Brain microvascular endothelial cell (primary cell): ENCODE measurements around the gene BOLA1.
"Not testable (repeated sequence)": the region's sequence is repeated elsewhere in the genome, so short reads cannot be mapped to it uniquely, and the experiment has no call there.

ENCODE experiments used
- DNase-seq: peaks from one replicate; pipeline ENCODE4 v3.0.0-alpha.2; 2020
- H3K27ac ChIP-seq: fragments of 250-450 bp; sonication (Bioruptor Pico); 2 replicates; pipeline ENCODE4 v1.5.1; 2020; ENCODE audit warnings: mild to moderate bottlenecking, moderate library complexity
- H3K27me3 ChIP-seq: fragments of 250-450 bp; sonication (Bioruptor Pico); replicated peaks from 2 replicates; pipeline ENCODE4 v1.5.1; 2020; ENCODE audit warnings: mild to moderate bottlenecking
- H3K36me3 ChIP-seq: fragments of 250-450 bp; sonication (Bioruptor Pico); replicated peaks from 2 replicates; pipeline ENCODE4 v1.5.1; 2020; ENCODE audit warnings: mild to moderate bottlenecking
- H3K4me3 ChIP-seq: 2 replicates; pipeline ENCODE4 v1.5.1; 2011; ENCODE audit warnings: low read depth, mild to moderate bottlenecking, control low read depth, low read length, moderate library complexity
- in situ Hi-C: cut with HindIII; loops from 2 replicates; pipeline ENCODE4 v1.10.0; 2017; ENCODE audit warnings: low sequenced_read_pairs, low pct_ligation_motif_present
- TF ChIP-seq, protein P1 (sequence below): IDR thresholded peaks from 2 replicates; pipeline ENCODE4 v1.5.1; 2011; ENCODE audit warnings: low read depth, mild to moderate bottlenecking, moderate library complexity, low read length, control low read depth, inconsistent platforms; ENCODE audit errors: missing control alignments

The BOLA1 gene

DNA sequence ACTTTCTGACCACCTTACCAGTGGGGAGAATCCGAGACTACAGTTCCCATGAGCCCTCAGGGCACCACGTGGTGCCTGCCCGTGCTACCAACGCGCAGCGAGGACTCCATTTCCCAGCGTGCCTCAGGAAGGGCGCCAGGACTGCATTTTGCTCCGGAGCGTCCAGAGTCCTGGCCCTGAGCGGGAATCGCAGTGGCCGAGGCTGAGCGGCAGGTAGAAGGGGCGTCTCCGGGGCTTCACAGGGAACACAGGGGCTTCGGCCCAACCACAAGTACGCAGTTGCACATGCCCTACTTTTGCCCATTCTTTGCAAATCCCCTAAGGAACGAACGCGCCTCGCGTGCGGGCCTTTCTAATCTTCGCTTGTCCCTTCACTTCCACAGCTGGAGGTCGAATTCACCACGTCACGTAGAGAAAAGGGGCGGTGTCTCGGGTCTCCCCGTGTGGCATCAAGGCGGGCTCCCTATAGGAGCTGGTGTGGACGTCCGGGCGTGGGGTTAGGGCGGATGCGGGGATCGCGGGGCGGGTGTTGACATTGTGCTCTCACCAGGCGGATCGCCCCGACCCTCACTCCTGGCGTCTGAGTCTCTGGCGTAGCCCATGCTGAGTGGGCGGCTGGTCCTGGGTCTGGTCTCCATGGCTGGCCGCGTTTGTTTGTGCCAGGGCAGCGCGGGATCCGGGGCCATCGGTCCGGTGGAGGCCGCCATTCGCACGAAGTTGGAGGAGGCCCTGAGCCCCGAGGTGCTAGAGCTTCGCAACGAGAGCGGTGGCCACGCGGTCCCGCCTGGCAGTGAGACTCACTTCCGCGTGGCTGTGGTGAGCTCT lies at the start of gene BOLA1:
Gene BOLA1 (plus strand): TSS at position 109 of the 825 bp plus-strand sequence. CDS start 492 bp downstream, at position 601.
- peak within 1 kb of the TSS; percentile 56 for H3K27ac ChIP-seq
- in situ Hi-C loops, result no loop called here
- peaks cover 3% of the 10 kb centered on the region for H3K36me3 ChIP-seq
- H3K4me3 ChIP-seq, result peak within 1 kb of the TSS; percentile 58
- no peaks in the 10 kb centered on the region for H3K27me3 ChIP-seq
- TF ChIP-seq, protein P1, sequence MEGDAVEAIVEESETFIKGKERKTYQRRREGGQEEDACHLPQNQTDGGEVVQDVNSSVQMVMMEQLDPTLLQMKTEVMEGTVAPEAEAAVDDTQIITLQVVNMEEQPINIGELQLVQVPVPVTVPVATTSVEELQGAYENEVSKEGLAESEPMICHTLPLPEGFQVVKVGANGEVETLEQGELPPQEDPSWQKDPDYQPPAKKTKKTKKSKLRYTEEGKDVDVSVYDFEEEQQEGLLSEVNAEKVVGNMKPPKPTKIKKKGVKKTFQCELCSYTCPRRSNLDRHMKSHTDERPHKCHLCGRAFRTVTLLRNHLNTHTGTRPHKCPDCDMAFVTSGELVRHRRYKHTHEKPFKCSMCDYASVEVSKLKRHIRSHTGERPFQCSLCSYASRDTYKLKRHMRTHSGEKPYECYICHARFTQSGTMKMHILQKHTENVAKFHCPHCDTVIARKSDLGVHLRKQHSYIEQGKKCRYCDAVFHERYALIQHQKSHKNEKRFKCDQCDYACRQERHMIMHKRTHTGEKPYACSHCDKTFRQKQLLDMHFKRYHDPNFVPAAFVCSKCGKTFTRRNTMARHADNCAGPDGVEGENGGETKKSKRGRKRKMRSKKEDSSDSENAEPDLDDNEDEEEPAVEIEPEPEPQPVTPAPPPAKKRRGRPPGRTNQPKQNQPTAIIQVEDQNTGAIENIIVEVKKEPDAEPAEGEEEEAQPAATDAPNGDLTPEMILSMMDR, result no peak
- DNase-seq, result peak; percentile 87

GRCh38 chr1:149849947-149850360 lies 49.4 kb upstream of the BOLA1 start:
- in situ Hi-C loops, result no loop called here
- TF ChIP-seq, protein P1, result no peak
- Histone ChIP-seq H3K36me3 (no peaks in the 10 kb centered on the region), H3K4me3 (peak overlapping the region; percentile 52), H3K27ac (peak overlapping the region; percentile 54), H3K27me3 (no peaks in the 10 kb centered on the region)
- DNase-seq, result no peak

- H3K36me3 ChIP-seq, DNase-seq, H3K27me3 ChIP-seq, H3K4me3 ChIP-seq, H3K27ac ChIP-seq, in situ Hi-C loops: not testable (repeated sequence)
These were observed 48.5 kb upstream of the BOLA1 start for GRCh38 chr1:149850732-149851345.

- in situ Hi-C loops, result not testable (repeated sequence)
These were observed 47.7 kb upstream of the BOLA1 start for GRCh38 chr1:149851585-149852213.

GRCh38 chr1:149852263-149852662 lies 47.1 kb upstream of the BOLA1 start:
- in situ Hi-C loops, H3K27ac ChIP-seq, H3K4me3 ChIP-seq, H3K27me3 ChIP-seq, DNase-seq, H3K36me3 ChIP-seq: not testable (repeated sequence)

More at GRCh38 chr1:149851585-149852213, 47.7 kb upstream of the BOLA1 start:
- not testable (repeated sequence) for H3K27ac ChIP-seq, H3K36me3 ChIP-seq, DNase-seq, H3K27me3 ChIP-seq, H3K4me3 ChIP-seq

DNA sequence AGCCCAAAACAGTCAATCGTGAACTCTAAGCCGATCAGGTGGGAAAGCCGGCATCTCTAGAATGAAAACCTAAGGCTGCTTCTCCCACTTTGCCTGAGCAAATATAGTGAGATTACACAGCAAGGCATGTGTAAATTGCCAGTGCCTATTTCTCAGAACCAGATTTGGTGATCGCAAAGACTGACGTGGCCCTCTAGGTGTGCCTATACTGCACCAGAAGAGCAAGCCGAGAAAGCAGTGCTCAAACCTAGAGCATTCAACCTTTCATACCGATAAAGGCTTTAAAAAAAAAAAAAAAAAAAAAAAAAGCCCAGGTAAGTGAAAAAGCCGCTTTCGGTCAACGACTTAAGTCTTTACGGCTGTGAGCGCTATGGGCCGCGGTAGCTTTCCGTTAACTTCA lies 39.1 kb upstream of the BOLA1 start:
- in situ Hi-C loops, H3K4me3 ChIP-seq, H3K27me3 ChIP-seq, DNase-seq, H3K27ac ChIP-seq, H3K36me3 ChIP-seq: not testable (repeated sequence)

DNA sequence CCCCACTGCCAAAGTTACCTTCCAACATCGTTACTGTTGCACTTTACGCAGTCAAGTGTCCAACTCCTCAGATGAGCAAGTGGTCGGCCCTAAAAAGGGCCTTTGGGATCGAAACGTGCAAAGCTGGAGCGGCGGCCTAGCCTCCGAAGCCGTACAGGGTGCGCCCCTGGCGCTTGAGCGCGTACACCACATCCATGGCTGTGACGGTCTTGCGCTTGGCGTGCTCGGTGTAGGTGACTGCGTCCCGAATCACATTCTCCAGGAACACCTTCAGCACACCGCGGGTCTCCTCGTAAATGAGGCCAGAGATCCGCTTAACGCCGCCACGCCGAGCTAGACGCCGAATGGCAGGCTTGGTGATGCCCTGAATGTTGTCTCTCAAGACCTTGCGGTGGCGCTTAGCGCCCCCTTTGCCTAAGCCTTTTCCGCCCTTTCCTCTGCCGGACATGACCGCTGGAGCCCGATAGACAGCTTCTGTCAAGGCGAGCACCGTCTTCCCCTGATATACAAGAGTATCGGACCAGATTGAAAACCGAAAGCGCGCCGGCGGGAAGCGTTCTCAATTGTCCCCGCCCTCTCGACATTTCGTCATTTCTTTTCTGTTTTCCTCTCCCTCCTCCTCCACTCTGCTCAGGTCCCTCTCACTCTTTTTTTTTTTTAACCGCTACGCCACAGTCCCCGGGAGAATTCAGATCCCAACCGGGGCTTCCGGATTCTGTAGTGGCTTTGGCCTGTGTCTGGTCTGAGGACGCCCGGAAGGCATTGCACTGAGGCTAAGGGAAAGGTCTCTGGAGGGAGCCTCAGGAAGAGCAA lies 38.5 kb upstream of the BOLA1 start:
- in situ Hi-C loops, DNase-seq, H3K27me3 ChIP-seq, H3K36me3 ChIP-seq, H3K4me3 ChIP-seq, H3K27ac ChIP-seq: not testable (repeated sequence)

DNA sequence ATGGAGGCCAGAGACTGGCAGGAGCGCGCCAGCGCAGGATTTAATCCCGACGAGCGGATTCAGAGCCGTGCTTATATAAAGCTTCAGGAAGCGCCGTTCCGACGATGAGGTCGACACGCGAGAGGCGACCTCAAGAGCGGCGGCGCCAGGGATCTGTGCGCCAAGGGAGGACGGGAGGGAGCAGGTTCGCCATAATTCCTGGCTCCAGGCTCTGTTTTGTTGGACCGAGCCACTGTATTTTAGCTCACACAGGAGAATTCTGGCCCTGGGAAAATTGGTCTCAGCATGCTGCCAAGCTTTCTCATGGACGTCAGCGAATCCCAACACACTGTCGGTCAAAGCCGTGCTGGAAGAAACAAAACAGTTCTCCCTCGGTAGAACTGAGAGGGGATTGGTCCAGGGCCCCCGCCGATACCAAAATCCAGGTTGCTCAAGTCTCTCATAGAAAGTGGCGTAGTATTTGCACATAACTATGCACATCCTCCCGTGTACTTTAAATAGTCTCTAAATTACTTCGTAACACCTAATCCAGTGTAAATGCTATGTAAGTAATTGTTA lies 37.8 kb upstream of the BOLA1 start:
- H3K27ac ChIP-seq, H3K27me3 ChIP-seq, H3K4me3 ChIP-seq, H3K36me3 ChIP-seq, DNase-seq, in situ Hi-C loops: not testable (repeated sequence)

GRCh38 chr1:149866887-149867286 lies 32.5 kb upstream of the BOLA1 start:
- in situ Hi-C loops, H3K27me3 ChIP-seq: not testable (repeated sequence)

GRCh38 chr1:149873060-149873459 lies 26.3 kb upstream of the BOLA1 start:
- H3K4me3 ChIP-seq, H3K27me3 ChIP-seq, in situ Hi-C loops, H3K36me3 ChIP-seq, DNase-seq, H3K27ac ChIP-seq: not testable (repeated sequence)

More at GRCh38 chr1:149866887-149867286, 32.5 kb upstream of the BOLA1 start:
- H3K27ac ChIP-seq, DNase-seq, H3K36me3 ChIP-seq, H3K4me3 ChIP-seq: not testable (repeated sequence)
